Adrenal gland (tissue), 5 donors: ENCODE data around the gene NCK2.

Experiments used
- CTCF ChIP-seq, 6 experiments: fragments of 450-650 bp in 4 of 6; fragments of 200-600 bp in 2 of 6; sonication (generic) in 1 of 6; IDR thresholded peaks; 1 replicate in 5 of 6; 2 replicates in 1 of 6; pipeline versions ENCODE4 v1.5.1 to v1.8.0; 2016 to 2021; ENCODE audit warnings: antibody characterized with exemption in 6 of 6, mild to moderate bottlenecking in 2 of 6, moderate library complexity in 1 of 6
- POLR2A ChIP-seq, 2 donors: fragments of 450-650 bp; IDR thresholded peaks; one replicate each; pipeline ENCODE4 v1.6.1; 2017; ENCODE audit warnings: antibody characterized with exemption in 2 of 2, mild to moderate bottlenecking in 2 of 2, moderate library complexity in 1 of 2
- donor health status: DM: no; HTN: no; CAD: no.

DNA sequence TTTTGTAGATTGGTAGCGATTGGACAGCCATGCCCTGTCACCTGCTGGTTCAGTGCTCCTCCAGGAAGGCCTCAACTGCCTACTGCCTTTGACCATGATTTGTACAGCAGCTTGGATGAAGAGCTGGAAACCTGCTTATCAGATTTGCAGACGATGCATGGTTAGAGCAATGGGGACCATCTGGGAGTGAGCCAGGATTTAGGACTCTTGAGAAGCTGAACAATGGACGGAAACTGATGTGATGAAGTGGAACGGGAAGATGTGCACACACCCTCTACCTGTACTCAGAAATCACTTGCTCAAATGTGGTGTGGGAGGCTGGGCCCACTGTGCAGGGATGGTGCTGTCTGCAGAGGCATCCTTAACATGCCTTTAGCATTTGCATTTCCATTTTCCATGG lies 57.2 kb downstream of the NCK2 start:
- TF ChIP-seq CTCF (IDR thresholded peaks at IDR 0.05) (no peak), POLR2A (IDR thresholded peaks at IDR 0.05) (no peak)
